ACC112 (cell line): ENCODE data around the gene GPA33.

ENCODE experiments used
- H2AFZ ChIP-seq: fragments of 200-600 bp; sonication (generic); one replicate; pipeline ENCODE4 v1.6.0; 2017; ENCODE audit warnings: antibody characterized with exemption, low read length; ENCODE audit not compliant: unreplicated experiment
- H3K27ac ChIP-seq: fragments of 200-600 bp; sonication (generic); 2 replicates; pipeline ENCODE4 v1.5.1; 2014; ENCODE audit warnings: low read depth, mild to moderate bottlenecking, antibody characterized with exemption, low read length, moderate library complexity
- H3K27me3 ChIP-seq: fragments of 200-600 bp; sonication (generic); 2 replicates; pipeline ENCODE4 v1.6.1; 2014; ENCODE audit warnings: mild to moderate bottlenecking, antibody characterized with exemption, low read length, moderate library complexity, mixed read lengths; ENCODE audit not compliant: insufficient read depth
- H3K36me3 ChIP-seq: fragments of 200-600 bp; sonication (generic); 2 replicates; pipeline ENCODE4 v1.6.1; 2016; ENCODE audit warnings: mild to moderate bottlenecking, antibody characterized with exemption, low read length, moderate library complexity, mixed read lengths; ENCODE audit not compliant: insufficient read depth
- H3K4me1 ChIP-seq: fragments of 200-600 bp; sonication (generic); one replicate; pipeline ENCODE4 v1.6.1; 2016; ENCODE audit warnings: low read length, mixed read lengths; ENCODE audit not compliant: insufficient read depth, unreplicated experiment, control insufficient read depth
- H3K4me3 ChIP-seq: fragments of 200-600 bp; sonication (generic); 2 replicates; pipeline ENCODE4 v1.5.1; 2014; ENCODE audit warnings: mild to moderate bottlenecking, low read depth, low read length
- H3K79me2 ChIP-seq: fragments of 200-600 bp; sonication (generic); one replicate; pipeline ENCODE4 v1.6.0; 2016; ENCODE audit warnings: low read length; ENCODE audit not compliant: control insufficient read depth, unreplicated experiment, insufficient read depth

GPA33 gene

DNA sequence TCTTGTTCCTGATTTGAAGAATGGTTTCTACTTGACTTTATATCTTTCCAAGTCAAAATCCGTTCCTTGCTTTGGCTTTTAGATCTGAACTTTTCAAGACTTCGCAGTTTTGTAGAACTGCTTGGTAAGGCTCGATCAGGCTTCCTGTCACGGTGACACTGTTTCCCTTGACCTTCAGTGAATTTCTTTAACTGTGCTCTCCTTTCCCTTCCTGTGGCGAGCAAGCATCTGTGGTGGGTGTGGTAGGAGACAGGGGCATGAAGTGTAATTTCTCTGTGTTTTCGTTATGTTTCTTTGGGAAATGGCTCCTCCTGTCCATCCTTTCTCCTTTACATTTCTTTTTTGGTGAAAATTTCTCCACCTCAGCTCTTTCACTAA is 14.1 kb upstream of the GPA33 start:
- Histone ChIP-seq H3K4me1 (no peaks in the 10 kb centered on the region), H2AFZ (no peak overlapping the region), H3K27ac (no peak overlapping the region), H3K4me3 (no peak overlapping the region), H3K36me3 (no peaks in the 10 kb centered on the region), H3K27me3 (peaks cover 66% of the 10 kb centered on the region), H3K79me2 (no peaks in the 10 kb centered on the region)

GRCh38 chr1:167102906-167103573 is 12.9 kb upstream of the GPA33 start:
- Histone ChIP-seq H3K27ac (no peak overlapping the region), H3K79me2 (no peaks in the 10 kb centered on the region), H3K4me3 (no peak overlapping the region), H2AFZ (no peak overlapping the region), H3K4me1 (no peaks in the 10 kb centered on the region), H3K27me3 (peaks cover 60% of the 10 kb centered on the region), H3K36me3 (no peaks in the 10 kb centered on the region)

DNA sequence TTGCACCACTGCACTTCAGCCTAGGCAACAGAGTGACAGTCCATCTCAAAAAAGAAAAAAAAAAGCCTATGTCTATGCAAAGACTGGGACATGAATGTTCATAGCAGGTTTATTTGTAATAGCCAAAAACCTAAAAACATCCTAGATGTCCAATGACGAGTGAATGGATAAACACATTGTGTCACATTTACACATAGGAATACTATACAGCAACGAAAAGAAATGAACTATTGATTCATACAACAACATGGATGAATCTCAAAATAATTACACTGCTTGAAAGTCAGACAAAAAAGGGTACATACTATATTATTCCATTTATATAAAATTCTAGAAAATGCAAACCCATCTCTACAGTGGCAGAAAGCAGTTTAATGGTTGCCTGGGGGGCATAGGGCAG is 11.6 kb upstream of the GPA33 start:
- no peaks in the 10 kb centered on the region for H3K36me3 ChIP-seq
- no peaks in the 10 kb centered on the region for H3K79me2 ChIP-seq
- no peak overlapping the region for H2AFZ ChIP-seq
- no peaks in the 10 kb centered on the region for H3K4me1 ChIP-seq
- no peak overlapping the region for H3K27ac ChIP-seq
- peaks cover 53% of the 10 kb centered on the region for H3K27me3 ChIP-seq
- no peak overlapping the region for H3K4me3 ChIP-seq

DNA sequence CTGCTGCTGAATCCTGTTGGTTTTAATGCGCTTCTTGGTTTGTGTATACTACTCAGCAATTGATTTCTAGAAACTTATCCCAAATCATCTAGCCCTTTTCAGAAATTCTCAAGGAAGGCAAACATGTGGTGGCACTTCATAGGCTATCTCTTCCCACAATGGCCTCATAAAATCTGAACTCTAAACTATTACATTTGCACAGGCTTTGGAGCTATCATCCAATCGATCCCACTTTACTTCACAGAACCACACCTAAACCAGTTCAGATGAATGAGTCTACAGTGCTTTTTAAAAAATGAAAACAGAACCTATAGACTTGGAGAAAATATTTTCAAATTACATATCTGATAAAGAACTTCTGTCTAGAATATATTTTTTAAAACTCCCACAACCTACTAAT is 10.6 kb upstream of the GPA33 start:
- Histone ChIP-seq H3K4me3 (no peak overlapping the region), H3K79me2 (no peaks in the 10 kb centered on the region), H3K27ac (no peak overlapping the region), H2AFZ (no peak overlapping the region), H3K36me3 (no peaks in the 10 kb centered on the region), H3K27me3 (peaks cover 47% of the 10 kb centered on the region), H3K4me1 (no peaks in the 10 kb centered on the region)

- H3K4me1 ChIP-seq: no peaks in the 10 kb centered on the region
- H3K27me3 ChIP-seq: peaks cover 39% of the 10 kb centered on the region
- no peak overlapping the region for H2AFZ ChIP-seq
- H3K27ac ChIP-seq: no peak overlapping the region
- H3K4me3 ChIP-seq: no peak overlapping the region
- H3K36me3 ChIP-seq: no peaks in the 10 kb centered on the region
- H3K79me2 ChIP-seq: no peaks in the 10 kb centered on the region
Observed at GRCh38 chr1:167099851-167100250, 9.7 kb upstream of the GPA33 start.

DNA sequence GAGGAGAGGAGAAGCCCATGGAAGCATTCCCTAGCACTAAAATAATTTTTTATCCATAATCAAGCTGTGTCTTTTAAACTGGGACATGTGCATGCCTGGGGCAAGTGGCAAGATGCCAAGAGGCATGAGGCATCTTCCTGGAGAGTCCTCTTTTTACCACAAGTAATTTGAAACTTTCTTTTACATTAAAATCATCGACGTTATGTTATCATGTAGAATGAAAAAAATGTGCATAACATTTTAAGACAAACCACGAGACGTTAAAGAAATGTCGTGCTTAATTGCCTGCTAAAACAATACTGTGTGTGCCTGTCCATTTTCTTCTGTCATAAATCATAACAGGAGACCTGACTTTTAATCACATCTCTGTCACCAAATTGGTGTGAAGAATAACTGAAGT is 5.2 kb upstream of the GPA33 start:
- Histone ChIP-seq H3K36me3 (no peaks in the 10 kb centered on the region), H2AFZ (no peak overlapping the region), H3K4me1 (no peaks in the 10 kb centered on the region), H3K27me3 (peaks cover 22% of the 10 kb centered on the region; the same call in 1 of the 2 replicates), H3K27ac (no peak overlapping the region), H3K79me2 (no peaks in the 10 kb centered on the region), H3K4me3 (no peak overlapping the region)

- Histone ChIP-seq H3K27ac (no peak overlapping the region), H3K4me3 (no peak overlapping the region), H3K79me2 (no peaks in the 10 kb centered on the region), H3K4me1 (no peaks in the 10 kb centered on the region), H3K27me3 (peaks cover 16% of the 10 kb centered on the region; the same call in 1 of the 2 replicates), H2AFZ (no peak overlapping the region), H3K36me3 (no peaks in the 10 kb centered on the region)
Observed at GRCh38 chr1:167094690-167095089, 4.5 kb upstream of the GPA33 start.

DNA sequence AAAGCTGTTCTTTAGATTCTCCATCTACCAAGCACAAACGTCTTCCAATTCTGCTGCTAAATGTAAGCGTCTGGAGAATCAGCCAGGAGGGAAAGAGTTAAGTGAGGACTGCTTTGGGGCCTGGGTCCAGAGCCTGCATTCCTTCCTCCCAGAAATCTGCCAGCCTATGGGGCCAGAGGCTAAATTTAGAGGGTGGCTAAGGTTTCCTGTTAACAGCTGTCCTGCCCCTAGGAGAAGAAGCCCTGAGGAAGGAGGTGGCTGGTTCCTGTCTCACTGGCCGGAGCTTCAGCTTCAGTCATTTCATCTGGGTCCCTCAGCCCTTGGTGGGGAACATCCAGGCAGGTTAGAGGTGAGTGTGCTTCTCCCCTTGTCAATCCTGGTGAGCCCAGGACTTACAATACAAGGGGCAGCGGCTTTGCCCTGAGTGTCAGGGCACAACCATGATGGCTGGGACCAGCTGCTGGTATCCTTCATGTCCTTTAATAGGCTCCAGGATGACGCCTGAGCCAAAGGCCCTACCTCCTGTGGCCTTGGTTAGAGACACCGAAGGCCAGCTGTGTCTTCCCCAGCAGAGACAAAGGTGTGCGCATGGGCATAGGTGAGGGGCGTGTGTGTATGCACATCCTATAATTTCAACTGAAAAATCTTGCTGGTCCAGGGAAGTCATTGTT is 3.8 kb upstream of the GPA33 start, which contains the start of gene STYXL2:
TSS of gene STYXL2 (plus strand) at position 230 of the 671 bp plus-strand sequence. CDS start 775 bp downstream, outside the sequence.
- Histone ChIP-seq H3K79me2 (no peaks in the 10 kb centered on the region), H3K27ac (no peak within 1 kb of the TSS)

DNA sequence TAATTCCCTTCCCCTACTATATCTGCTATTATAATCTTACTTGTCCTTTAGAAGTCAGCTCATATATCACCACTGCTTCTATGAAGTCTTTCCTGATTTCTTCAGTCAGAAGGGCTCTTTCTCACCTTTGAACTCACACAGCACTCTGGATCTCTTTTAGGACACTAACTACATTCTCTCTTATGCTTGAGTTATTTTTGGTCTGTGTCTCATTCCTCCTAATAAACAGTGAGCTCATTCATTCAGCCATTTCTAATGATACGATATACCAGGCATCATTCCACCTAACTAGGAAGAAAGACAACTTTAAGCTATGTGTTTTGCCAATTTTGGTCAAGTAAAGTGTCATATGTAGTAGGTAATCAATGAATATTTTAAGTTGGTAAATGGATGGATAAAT is 2.5 kb upstream of the GPA33 start:
- Histone ChIP-seq H3K79me2 (no peaks in the 10 kb centered on the region), H3K36me3 (no peaks in the 10 kb centered on the region), H3K27me3 (peaks cover 25% of the 10 kb centered on the region; the same call in 1 of the 2 replicates), H2AFZ (no peak overlapping the region), H3K27ac (no peak overlapping the region), H3K4me1 (no peaks in the 10 kb centered on the region), H3K4me3 (no peak overlapping the region)

More for the DNA sequence above, 3.8 kb upstream of the GPA33 start, which contains the start of gene STYXL2:
- no peaks in the 10 kb centered on the region for H3K36me3 ChIP-seq
- peaks cover 16% of the 10 kb centered on the region; the same call in 1 of the 2 replicates for H3K27me3 ChIP-seq
- H3K4me1 ChIP-seq: no peaks in the 10 kb centered on the region
- no peak within 1 kb of the TSS for H2AFZ ChIP-seq
- no peak within 1 kb of the TSS for H3K4me3 ChIP-seq

- no peak overlapping the region for H3K27ac ChIP-seq
- peaks cover 41% of the 10 kb centered on the region for H3K27me3 ChIP-seq
- no peak overlapping the region for H3K4me3 ChIP-seq
- no peaks in the 10 kb centered on the region for H3K4me1 ChIP-seq
- H3K79me2 ChIP-seq: no peaks in the 10 kb centered on the region
- H2AFZ ChIP-seq: no peak overlapping the region
- H3K36me3 ChIP-seq: no peaks in the 10 kb centered on the region
Observed at GRCh38 chr1:167089939-167090313, 251 bp downstream of the GPA33 start.
